ENCODE results near the gene ZNF862. TPM values are rescaled to one million over a fixed set of nuclear protein-coding genes. Genes with fewer than 3 reads are reported as not detected.

Gene ZNF862
- total RNA-seq, 4 donors from 2014 or later = 17.2 to 42.0 (median 29.4) TPM

DNA sequence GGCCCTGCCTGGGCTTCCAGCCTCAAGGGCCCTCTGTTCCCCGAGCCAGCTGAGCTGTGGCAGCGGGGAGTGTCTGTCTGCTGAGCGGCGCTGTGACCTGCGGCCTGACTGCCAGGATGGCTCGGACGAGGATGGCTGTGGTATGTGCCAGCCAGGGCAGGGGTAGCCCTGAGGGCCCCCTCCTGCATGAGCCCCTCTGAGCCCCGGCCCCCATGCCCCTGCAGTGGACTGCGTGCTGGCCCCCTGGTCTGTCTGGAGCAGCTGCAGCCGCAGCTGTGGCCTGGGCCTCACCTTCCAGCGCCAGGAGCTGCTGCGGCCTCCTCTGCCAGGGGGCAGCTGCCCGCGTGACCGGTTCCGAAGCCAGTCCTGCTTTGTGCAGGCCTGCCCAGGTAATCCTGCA lies 36.4 kb upstream of the ZNF862 start:
- H3K36me3 ChIP-seq = no peaks in the 10 kb centered on the region
- DNase-seq (ENCODE audit: low spot score in 2 of 2) = no peak
- H3K4me1 ChIP-seq = no peaks in the 10 kb centered on the region
- TF ChIP-seq POLR2A (IDR thresholded peaks at IDR 0.05) (no peak), CTCF (IDR thresholded peaks at IDR 0.05) (no peak), EP300 (IDR thresholded peaks at IDR 0.05) (no peak)
- H3K4me3 ChIP-seq = no peak overlapping the region
- 95 to 98% methylated on average over 5 to 8 of the region's 16 CpGs for WGBS, 2 donors
- no peaks in the 10 kb centered on the region for H3K9me3 ChIP-seq
- H3K27ac ChIP-seq = no peak overlapping the region
- H3K27me3 ChIP-seq = no peaks in the 10 kb centered on the region

DNA sequence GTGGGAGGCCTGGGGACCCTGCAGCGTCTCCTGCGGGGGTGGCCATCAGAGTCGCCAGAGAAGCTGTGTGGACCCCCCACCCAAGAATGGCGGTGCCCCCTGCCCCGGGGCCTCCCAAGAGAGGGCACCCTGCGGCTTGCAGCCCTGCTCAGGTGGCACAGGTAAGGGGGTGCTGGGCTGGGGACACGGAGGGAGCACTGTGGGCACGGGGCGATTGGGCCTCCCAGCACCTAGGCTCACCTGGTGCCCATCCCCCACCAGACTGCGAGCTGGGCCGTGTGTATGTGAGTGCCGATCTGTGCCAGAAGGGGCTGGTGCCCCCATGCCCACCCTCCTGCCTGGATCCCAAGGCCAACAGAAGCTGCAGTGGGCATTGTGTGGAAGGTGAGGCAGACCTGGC lies 35.2 kb upstream of the ZNF862 start:
- no peaks in the 10 kb centered on the region for H3K4me1 ChIP-seq
- H3K36me3 ChIP-seq = no peaks in the 10 kb centered on the region
- no peak overlapping the region for H3K4me3 ChIP-seq
- no peak for DNase-seq (ENCODE audit: low spot score in 2 of 2)
- H3K27me3 ChIP-seq = no peaks in the 10 kb centered on the region
- H3K27ac ChIP-seq = no peak overlapping the region
- TF ChIP-seq POLR2A (IDR thresholded peaks at IDR 0.05) = no peak
- TF ChIP-seq CTCF (IDR thresholded peaks at IDR 0.05) = no peak
- TF ChIP-seq EP300 (IDR thresholded peaks at IDR 0.05) = no peak
- H3K9me3 ChIP-seq = no peaks in the 10 kb centered on the region
- WGBS, 2 donors = 77 to 80% methylated on average over 3 to 9 of the region's 12 CpGs

- Histone ChIP-seq H3K27ac (no peak overlapping the region), H3K9me3 (no peaks in the 10 kb centered on the region), H3K4me3 (no peak overlapping the region), H3K36me3 (no peaks in the 10 kb centered on the region), H3K4me1 (no peaks in the 10 kb centered on the region), H3K27me3 (no peaks in the 10 kb centered on the region)
- no peak for DNase-seq (ENCODE audit: low spot score in 2 of 2)
- 75 to 81% methylated on average over 12 to 16 of the region's 17 CpGs for WGBS, 2 donors
- TF ChIP-seq EP300 (IDR thresholded peaks at IDR 0.05) = no peak
- TF ChIP-seq CTCF (IDR thresholded peaks at IDR 0.05) = no peak
- TF ChIP-seq POLR2A (IDR thresholded peaks at IDR 0.05) = no peak
Observed at GRCh38 chr7:149803551-149804074, 34.6 kb upstream of the ZNF862 start.

GRCh38 chr7:149804106-149804505 lies 34.1 kb upstream of the ZNF862 start:
- H3K9me3 ChIP-seq = no peaks in the 10 kb centered on the region
- no peaks in the 10 kb centered on the region for H3K27me3 ChIP-seq
- no peak overlapping the region for H3K27ac ChIP-seq
- no peaks in the 10 kb centered on the region for H3K4me1 ChIP-seq
- DNase-seq (ENCODE audit: low spot score in 2 of 2) = no peak
- H3K4me3 ChIP-seq = no peak overlapping the region
- 70 to 82% methylated on average over 9 of the region's 9 CpGs for WGBS, 2 donors
- no peak for TF ChIP-seq POLR2A (IDR thresholded peaks at IDR 0.05)
- no peak for TF ChIP-seq CTCF (IDR thresholded peaks at IDR 0.05)
- TF ChIP-seq EP300 (IDR thresholded peaks at IDR 0.05) = no peak
- no peaks in the 10 kb centered on the region for H3K36me3 ChIP-seq

GRCh38 chr7:149806726-149807125 lies 31.4 kb upstream of the ZNF862 start:
- TF ChIP-seq CTCF (IDR thresholded peaks at IDR 0.05) (no peak), POLR2A (IDR thresholded peaks at IDR 0.05) (no peak), EP300 (IDR thresholded peaks at IDR 0.05) (no peak)
- Histone ChIP-seq H3K4me1 (no peaks in the 10 kb centered on the region), H3K4me3 (no peak overlapping the region), H3K9me3 (no peaks in the 10 kb centered on the region), H3K36me3 (no peaks in the 10 kb centered on the region), H3K27me3 (no peaks in the 10 kb centered on the region), H3K27ac (no peak overlapping the region)
- 76 to 77% methylated on average over 14 to 16 of the region's 16 CpGs for whole genome bisulfite sequencing, 2 donors
- DNase-seq (ENCODE audit: low spot score in 2 of 2) = no peak
